ENCODE data around the gene TAS1R2.

GRCh38 chr1:18893120-18893519 is 33.7 kb upstream of the TAS1R2 start:
- TF ChIP-seq, protein P1, sequence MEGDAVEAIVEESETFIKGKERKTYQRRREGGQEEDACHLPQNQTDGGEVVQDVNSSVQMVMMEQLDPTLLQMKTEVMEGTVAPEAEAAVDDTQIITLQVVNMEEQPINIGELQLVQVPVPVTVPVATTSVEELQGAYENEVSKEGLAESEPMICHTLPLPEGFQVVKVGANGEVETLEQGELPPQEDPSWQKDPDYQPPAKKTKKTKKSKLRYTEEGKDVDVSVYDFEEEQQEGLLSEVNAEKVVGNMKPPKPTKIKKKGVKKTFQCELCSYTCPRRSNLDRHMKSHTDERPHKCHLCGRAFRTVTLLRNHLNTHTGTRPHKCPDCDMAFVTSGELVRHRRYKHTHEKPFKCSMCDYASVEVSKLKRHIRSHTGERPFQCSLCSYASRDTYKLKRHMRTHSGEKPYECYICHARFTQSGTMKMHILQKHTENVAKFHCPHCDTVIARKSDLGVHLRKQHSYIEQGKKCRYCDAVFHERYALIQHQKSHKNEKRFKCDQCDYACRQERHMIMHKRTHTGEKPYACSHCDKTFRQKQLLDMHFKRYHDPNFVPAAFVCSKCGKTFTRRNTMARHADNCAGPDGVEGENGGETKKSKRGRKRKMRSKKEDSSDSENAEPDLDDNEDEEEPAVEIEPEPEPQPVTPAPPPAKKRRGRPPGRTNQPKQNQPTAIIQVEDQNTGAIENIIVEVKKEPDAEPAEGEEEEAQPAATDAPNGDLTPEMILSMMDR (IDR thresholded peaks at IDR 0.05), result no peak
- TF ChIP-seq POLR2A (IDR thresholded peaks at IDR 0.05) (no peak), EP300 (IDR thresholded peaks at IDR 0.05) (no peak)
